ENCODE measurements around the gene RAB27A.

The RAB27A gene

DNA sequence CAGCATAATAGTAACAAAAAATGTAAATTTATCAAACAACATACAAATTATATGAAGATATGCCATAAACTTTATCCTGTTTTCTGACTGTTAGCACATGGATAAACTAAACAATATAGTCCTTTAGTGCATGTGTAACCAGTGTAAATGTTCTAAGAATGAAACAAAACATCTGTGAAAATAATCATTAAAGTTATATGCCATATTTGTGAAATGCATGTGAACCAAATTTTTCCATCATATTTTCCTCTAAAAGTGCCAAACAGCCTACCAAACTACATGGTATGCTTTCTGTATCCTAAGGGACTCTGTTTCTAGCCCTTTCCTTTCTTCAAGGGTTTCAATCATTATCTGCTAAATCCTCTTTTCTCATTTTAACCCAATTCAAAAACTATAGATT lies 69.0 kb downstream of the RAB27A start:
- TF ChIP-seq, protein P1, sequence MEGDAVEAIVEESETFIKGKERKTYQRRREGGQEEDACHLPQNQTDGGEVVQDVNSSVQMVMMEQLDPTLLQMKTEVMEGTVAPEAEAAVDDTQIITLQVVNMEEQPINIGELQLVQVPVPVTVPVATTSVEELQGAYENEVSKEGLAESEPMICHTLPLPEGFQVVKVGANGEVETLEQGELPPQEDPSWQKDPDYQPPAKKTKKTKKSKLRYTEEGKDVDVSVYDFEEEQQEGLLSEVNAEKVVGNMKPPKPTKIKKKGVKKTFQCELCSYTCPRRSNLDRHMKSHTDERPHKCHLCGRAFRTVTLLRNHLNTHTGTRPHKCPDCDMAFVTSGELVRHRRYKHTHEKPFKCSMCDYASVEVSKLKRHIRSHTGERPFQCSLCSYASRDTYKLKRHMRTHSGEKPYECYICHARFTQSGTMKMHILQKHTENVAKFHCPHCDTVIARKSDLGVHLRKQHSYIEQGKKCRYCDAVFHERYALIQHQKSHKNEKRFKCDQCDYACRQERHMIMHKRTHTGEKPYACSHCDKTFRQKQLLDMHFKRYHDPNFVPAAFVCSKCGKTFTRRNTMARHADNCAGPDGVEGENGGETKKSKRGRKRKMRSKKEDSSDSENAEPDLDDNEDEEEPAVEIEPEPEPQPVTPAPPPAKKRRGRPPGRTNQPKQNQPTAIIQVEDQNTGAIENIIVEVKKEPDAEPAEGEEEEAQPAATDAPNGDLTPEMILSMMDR (IDR thresholded peaks at IDR 0.05; ENCODE audit: low read depth, low read length), result no peak
- DNase-seq (ENCODE audit: extremely low read depth, low read depth), result no peak

DNA sequence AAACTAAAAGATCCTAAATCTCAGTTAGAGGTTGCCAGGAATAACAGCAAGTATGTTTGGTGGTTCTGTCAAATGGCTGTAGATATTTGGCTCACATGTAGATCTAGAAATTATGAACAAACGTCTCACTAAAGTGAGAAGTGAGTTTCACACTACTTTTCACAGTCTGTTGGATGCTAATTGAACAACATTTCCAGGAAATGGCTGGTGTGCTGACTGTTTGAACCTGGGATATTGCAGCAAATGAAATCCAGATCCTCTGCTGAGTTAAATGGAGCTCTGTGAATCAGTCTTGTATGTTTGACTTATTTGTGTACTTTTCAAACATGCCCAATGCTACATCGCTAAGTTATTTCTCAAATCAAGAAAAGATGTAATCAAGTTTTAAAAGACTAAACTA lies 71.6 kb downstream of the RAB27A start:
- TF ChIP-seq, protein P1 (IDR thresholded peaks at IDR 0.05; ENCODE audit: low read depth, low read length), result no peak
- no peak for DNase-seq (ENCODE audit: extremely low read depth, low read depth)

DNA sequence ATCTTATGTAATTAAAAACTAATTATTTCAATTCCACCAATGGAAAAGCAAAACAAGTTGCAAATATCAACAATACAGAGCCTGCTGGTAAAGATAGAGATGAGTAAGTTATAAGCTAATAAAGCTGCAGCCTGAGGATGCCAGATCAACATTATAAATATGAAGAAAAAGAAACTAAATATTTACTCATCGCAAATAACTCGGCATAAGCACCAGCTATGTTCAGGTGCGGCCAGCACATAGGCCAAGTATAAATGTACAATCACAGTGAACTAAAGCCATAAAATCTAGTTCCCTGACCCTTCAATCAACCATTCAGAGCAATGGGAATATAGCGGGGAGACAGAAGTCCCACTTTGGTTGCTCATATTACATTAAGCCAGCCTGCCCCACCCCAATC lies 85.1 kb downstream of the RAB27A start:
- DNase-seq (ENCODE audit: extremely low read depth, low read depth), result no peak
- TF ChIP-seq, protein P1 (IDR thresholded peaks at IDR 0.05; ENCODE audit: low read depth, low read length), result no peak

DNA sequence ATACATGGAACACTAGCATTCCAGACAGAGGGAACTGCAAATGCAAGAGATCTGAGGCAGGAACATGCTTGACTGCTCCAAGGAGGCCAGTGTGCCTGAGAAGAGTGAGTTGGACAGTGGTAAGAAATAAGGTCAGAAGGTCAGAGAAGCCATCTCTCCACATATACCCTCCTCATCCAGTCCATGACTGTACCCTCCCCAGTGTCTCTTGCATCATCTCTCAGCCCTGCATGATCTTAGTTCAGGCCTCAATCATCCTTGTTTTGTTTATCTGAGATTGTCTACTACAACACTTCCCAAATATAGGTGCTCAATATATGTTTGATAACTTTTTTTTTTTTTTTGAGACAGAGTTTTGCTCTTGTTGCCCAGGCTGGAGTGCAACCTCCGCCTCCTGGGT lies 87.4 kb downstream of the RAB27A start:
- no peak for DNase-seq (ENCODE audit: extremely low read depth, low read depth)
- TF ChIP-seq, protein P1 (IDR thresholded peaks at IDR 0.05; ENCODE audit: low read depth, low read length), result no peak

DNA sequence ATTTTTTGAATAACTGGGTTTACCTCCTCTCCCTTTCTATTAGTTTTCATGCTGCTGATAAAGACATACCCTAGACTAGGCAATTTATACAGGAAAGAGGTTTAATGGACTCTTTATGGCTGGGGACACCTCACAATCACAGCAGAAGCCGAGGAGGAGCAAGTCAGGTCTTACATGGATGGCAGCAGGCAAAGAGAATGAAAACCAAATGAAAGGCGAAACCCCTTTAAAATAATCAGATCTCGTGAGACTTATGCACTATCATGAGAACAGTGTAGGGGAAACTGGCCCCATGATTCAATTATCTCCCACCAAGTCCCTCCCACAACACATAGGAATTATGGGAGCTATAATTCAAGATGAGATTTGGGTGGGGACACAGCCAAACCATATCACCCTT lies 90.9 kb downstream of the RAB27A start:
- TF ChIP-seq, protein P1 (IDR thresholded peaks at IDR 0.05; ENCODE audit: low read depth, low read length), result no peak
- DNase-seq (ENCODE audit: extremely low read depth, low read depth), result no peak

DNA sequence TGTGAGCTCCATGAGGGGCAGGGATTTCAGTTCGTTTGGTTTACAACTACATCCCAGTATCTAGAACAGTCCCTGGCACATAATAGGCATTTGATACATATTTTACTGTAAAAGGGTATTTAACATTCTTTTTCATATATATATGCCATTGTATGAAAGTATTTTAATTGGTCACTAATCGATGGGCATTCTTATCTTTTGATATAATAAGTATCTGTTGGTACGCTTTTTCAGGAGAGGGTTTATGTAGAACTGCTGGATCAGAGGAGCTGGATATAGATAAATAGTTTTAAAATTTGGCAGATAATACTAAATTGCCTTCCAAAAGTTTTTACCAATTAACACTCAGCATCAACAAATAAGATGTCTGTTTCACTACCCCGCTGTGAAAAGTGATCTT lies 91.9 kb downstream of the RAB27A start:
- no peak for DNase-seq (ENCODE audit: extremely low read depth, low read depth)
- TF ChIP-seq, protein P1 (IDR thresholded peaks at IDR 0.05; ENCODE audit: low read depth, low read length), result no peak

DNA sequence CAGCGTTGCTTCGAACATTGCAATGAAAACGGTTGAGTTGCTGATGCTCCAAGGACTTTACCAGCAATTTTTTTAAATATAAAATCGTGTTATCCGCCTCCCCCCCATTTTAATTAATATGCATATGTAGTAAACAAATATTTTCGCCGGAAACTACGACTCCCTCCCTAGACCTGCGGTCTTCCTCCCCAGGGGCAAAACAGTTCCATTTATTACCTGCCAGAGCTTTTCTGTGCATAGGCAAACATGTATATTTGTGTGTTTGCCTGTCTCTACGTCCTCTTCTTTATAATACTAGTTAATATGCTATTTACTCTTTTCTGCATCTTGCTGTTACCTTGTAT lies 92.3 kb downstream of the RAB27A start:
- TF ChIP-seq, protein P1 (IDR thresholded peaks at IDR 0.05; ENCODE audit: low read depth, low read length), result no peak
- DNase-seq (ENCODE audit: extremely low read depth, low read depth), result no peak
